ENCODE results near the gene CCDC8. TPM values are rescaled to one million over a fixed set of nuclear protein-coding genes. Genes with fewer than 3 reads are reported as not detected.
"Not testable (repeated sequence)": the region's sequence is repeated elsewhere in the genome, so short reads cannot be mapped to it uniquely, and the experiment has no call there.

Gene CCDC8, protein sequence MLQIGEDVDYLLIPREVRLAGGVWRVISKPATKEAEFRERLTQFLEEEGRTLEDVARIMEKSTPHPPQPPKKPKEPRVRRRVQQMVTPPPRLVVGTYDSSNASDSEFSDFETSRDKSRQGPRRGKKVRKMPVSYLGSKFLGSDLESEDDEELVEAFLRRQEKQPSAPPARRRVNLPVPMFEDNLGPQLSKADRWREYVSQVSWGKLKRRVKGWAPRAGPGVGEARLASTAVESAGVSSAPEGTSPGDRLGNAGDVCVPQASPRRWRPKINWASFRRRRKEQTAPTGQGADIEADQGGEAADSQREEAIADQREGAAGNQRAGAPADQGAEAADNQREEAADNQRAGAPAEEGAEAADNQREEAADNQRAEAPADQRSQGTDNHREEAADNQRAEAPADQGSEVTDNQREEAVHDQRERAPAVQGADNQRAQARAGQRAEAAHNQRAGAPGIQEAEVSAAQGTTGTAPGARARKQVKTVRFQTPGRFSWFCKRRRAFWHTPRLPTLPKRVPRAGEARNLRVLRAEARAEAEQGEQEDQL
- 4.7 TPM for total RNA-seq

DNA sequence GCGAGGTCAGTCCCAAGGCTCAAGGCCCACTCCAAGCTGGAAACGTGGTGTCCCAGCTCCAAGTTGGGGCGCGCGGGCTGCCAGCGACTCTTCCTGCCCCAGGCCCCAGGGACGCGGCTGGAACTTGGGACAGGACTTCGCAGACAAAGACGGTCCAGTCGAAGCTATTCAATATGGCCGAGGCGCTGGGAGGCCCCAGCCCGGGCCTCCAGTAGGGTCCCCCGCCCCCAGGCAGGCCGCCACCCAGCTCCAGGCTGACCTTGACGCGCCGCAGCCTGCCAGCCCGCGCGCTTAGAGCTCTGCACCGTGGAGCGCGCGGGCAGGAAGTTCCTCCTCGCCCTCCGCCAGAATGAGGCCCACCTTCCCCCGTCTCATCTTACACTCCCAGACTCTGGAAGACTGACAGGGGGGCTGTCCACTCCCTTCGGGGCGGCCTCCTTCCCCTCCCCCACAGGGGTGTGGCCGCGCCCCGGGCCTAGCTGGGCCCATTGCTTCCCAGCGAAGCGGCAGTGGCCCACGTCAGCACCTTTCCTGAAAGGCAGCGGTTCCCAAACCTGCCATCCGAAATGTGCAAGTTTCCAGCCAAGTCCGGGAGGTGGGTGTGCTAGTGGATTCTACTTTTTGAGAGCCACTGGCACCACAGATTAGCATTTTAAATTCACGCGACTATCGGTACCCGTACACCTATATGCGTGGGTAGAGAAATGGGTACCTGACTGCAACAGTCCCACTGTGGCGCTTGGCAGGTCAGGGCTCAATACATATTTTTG, at the start of gene CCDC8:
CCDC8 (minus strand) TSS at position 303 of the 770 bp plus-strand sequence. CDS start 754 bp downstream, outside the sequence.
- peak; percentile 30 for DNase-seq

- DNase-seq = no peak
Observed at GRCh38 chr19:46461537-46461936, 48.2 kb upstream of the CCDC8 start.

DNA sequence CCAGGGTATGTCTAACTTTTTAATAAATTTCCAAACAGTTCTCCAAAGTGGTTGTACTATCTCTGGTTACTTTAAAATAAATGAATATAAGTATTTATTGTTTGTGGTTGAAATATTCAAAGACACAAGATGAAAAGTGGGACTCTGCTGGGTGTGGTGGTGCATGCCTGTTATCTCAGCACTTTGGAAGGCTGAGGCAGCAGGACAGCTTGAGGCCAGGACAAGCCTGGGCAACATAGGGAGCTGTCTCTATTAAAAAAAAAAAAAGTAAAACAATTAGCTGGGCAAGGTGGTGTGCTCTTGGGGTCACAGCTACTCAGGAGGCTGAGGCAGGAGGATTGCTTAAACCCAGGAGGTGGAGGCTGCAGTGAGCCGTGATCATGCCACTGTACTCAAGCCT, 47.6 kb upstream of the CCDC8 start:
- no peak for DNase-seq

DNA sequence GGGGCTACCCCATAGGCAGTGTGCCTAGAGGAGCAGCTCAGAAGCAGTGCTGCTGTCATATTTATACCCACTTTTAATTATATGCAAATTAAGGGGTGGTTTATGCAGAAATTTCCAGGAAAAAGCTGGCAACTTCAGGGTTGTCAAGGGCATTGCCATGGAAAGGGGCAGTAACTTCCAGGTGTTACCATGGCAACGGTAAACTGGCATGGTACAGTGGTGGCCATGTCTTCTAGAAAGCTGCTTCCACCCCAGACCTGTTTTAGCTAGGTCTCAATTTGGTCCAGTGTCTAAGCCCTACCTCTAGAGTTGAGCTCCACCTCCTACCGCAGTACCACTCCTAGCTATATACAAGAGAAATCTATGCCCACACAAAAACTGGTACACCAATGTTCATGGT, 46.7 kb upstream of the CCDC8 start:
- no peak for DNase-seq

DNA sequence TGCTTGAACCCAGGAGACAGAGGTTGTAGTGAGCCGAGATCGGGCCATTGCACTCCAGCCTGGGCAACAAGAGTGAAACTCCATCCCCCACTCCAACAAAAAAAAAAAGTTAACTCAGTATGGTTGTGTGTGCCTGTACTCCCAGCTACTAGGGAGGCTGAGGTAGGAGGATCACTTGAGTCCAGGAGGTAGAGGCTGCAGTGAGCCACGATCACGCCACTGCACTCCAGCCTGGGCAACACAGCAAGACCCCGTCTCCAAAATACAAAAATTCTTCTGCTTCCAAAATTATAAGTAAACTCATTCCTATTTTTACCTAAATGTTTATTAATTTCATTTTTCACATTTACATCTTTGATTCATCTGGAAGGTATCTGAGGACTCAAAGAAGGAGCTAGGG, 43.6 kb upstream of the CCDC8 start:
- no peak for DNase-seq

GRCh38 chr19:46454244-46454643, 40.9 kb upstream of the CCDC8 start:
- no peak for DNase-seq

DNA sequence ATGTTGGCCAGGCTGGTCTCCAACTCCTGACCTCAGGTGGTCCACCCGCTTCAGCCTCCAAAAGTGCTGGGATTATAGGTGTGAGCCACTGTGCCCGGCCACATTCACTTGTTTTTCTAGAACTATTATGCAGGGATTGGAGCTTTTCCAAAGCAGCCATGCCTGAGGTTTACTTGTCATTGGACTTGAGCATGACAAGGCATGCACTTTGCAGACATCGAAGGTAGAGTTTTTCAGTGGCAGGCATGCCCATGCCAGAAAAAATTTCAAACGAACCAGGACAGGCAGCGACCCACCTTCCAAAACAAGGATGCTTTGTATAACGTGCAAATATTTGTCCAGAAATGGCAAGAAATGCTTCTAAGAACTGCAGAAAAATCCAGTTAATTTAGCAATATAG, 40.3 kb upstream of the CCDC8 start:
- DNase-seq = no peak

DNA sequence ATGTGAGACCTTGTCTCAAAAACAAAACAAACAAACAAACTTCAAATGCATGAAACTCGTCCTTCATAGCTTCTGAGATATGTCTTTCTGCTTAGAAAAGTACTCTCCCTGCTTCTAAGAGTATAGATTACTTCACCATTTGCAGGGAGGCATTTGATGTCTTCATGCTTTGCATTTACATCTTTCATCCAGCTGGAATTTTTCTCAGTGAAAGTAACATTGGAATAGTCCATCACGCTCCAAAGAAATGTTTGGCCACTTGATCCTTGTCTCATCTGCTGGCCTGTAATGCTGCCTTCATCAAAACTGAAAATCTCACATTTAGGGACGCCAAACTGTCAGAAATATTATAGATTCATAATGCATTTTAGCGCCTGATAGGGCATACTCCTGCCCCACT, 38.8 kb upstream of the CCDC8 start:
- DNase-seq = no peak

DNA sequence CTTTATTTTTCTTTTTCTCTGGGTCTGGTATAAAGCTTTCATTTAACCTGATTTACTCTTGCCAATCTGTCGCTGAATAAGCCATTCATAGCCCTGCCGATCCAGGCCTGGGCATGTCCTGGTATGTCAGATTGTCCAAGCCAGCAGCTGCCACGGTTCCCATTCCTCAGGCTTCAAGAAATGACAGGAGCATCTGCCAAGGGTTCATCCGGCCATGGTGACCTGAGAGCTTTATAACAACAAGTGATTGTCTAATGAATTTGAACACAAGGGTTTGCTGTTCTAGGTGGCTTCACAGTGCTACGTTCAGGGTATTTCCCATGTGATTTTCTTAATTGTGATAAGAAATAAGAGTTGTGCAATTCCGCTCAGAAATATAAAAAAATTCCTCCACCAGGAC, 38.0 kb upstream of the CCDC8 start:
- no peak for DNase-seq

- no peak for DNase-seq
Observed at GRCh38 chr19:46450737-46451136, 37.4 kb upstream of the CCDC8 start.

- no peak for DNase-seq
Observed at GRCh38 chr19:46449228-46449627, 35.9 kb upstream of the CCDC8 start.

GRCh38 chr19:46448601-46449000, 35.2 kb upstream of the CCDC8 start:
- no peak for DNase-seq

DNA sequence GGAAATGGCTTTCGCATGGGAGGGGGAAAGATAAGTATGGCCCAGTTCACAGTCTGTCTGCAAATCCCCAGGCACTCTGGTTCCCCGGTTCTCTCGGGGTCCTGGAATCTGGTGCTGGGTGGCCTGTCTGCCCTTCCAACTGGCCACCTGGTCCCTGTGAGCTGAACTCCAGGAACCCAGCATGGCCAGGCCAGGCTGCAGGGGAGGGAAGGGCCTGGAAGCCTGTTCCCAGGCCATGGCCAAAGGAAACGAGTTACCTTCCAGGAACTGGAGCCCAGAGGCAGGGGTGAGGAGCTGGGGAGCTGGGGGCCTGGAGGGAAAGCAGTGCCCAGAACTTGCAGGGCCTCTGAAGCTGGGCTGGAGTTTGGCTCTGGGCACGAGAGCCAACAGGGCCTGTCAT, 34.5 kb upstream of the CCDC8 start:
- no peak for DNase-seq

DNA sequence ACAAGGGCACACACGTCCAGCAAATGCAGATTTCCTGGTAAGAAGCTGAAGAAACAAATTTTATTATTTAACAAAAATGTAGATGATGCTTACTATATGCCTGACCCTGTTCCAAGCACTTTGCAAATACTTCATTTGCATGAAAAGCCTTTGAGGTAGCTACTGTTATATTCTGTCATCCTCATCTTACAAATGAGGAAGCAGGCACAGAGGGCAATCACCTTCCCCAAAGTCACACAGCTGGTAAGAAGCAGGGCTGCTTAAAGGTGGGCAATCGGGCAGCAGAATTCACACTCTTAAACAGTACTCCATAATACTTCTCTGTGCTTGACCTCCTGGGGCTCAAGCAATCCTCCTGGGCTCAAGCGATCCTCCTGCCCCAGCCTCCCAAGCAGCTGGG, 33.6 kb upstream of the CCDC8 start:
- DNase-seq = no peak

- no peak for DNase-seq
Observed at GRCh38 chr19:46446021-46446420, 32.7 kb upstream of the CCDC8 start.

- DNase-seq = no peak
Observed at GRCh38 chr19:46442808-46443450, 29.6 kb upstream of the CCDC8 start.

DNA sequence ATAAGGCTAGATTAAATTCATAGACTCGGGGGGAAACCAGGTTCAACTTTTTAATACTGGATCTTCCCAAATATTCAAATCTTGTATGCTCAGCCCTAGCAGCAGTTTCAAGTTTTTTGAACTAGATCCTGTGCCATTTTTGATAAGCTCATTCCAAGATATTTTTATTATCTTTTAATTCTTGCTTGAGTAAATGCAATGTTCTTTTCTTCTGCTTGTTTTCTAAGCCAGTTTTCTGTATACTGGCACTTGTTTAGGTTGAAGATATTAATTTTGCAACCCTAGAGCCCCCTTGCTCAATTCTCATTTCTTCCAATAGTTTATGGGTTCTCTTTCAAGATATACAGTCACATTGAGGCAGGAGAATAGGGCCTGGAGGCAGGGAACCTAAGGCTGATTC, 28.5 kb upstream of the CCDC8 start:
- DNase-seq = no peak

DNA sequence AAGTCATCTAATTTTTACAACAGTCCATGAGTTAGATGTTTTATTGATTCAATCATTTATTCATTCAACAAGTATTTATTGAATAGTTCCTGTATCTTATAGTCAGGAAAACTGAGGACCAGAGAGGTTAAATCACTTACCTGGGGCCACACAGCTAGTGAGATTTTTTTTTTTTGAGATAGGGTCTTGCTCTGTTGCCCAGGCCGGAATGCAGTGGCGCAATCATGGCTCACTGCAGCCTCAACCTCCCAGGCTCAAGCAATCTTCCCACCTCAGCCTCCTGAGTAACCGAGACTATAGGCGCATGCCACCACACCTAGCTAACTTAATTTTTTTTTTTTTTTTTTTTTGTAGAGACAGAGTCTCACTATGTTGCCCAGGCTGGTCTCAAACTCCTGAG, 22.3 kb upstream of the CCDC8 start:
- not testable (repeated sequence) for DNase-seq

DNA sequence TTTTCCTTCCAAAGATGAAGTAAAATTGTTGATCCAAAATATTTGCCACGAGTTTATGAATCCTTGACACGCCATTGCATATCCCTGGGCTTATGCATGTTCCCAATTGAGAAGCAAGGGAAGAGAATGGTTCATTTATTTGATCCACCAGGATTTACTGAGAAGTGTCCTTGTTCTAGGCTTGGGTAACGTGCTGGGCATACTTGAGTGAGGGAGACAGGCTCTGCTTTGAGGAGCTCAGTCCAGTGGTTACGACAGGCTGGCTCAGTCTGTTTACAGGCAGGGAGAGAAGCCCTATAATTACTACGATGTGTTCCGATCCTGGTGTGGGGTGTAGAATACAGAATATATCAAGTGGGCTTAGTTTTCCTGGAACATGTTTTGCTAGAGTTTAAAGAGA, 21.6 kb upstream of the CCDC8 start:
- DNase-seq = peak; percentile 12

DNA sequence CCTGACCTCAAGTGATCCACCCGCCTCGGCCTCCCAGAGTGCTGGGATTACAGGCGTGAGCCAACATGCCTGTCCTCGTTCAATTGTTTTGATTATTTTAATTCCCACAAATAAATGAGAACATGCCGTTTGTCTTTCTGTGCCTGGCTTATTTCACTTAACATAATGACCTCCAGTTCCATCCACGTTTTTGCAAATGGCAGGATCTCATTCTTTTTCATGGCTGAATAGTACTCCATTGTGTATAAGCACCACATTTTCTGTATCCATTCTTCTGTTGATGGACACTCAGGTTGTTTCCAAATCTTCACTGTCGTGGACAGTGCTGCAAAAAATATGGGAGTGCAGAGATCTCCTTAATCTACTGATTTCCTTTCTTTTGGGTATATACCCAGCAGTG, 20.1 kb upstream of the CCDC8 start:
- DNase-seq = not testable (repeated sequence)

DNA sequence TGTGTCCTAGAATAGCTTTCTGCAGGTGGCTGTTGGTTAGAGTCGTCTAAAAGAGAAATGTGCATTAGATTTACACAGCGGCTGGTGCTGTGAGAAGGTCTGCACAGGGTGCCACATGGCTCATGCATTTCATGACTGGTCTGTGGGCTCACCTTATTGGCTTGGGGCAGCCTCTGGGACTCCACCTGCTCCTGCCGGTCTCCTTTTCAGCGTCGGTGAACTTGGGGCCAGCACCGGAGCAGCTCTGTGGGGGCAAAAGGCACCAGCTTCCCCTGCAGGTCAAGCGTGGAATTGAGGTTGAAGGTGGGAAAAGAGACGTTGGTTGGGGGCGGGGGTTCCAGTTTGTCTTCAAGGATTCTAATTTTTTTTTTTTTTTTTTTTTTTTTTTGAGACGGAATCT, 18.5 kb upstream of the CCDC8 start:
- no peak for DNase-seq

DNA sequence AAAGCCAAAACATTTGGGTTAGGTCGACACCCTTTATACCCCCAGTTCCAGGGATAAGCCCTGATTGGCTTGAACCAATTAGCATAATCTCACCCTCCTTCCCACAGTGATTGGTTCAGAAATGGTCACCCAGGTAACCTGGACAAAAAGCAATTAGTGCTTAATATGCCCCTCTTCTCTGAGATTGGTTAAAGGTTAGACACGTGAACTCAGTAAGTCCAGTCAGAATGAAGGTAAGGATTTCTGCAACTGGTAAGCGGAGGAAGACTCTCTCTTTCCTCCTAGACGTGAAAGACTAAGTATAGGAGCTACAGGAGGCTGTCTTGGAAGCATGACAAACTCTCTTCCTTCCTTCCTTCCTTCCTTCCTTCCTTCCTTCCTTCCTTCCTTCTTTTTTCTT, 16.6 kb upstream of the CCDC8 start:
- no peak for DNase-seq
